Neural crest cell (in vitro differentiated cells): ENCODE measurements around the gene CKS2. TPM values are rescaled to one million over a fixed set of nuclear protein-coding genes. Genes with fewer than 3 reads are reported as not detected.
A peak's percentile ranks its signal among the peaks of the same experiment; 100 is the strongest.

Experiments
- DNase-seq: peaks from one replicate; pipeline ENCODE4 v3.0.0; 2021; ENCODE audit warnings: low read depth, mixed read lengths, low spot score
- H3K27ac Mint-ChIP-seq: one replicate; pipeline ENCODE4 v1.8.0; 2021; ENCODE audit warnings: mild to moderate bottlenecking, mixed read lengths; ENCODE audit not compliant: unreplicated experiment
- H3K27me3 Mint-ChIP-seq: 2 replicates; pipeline ENCODE4 v1.8.0; 2021; ENCODE audit warnings: low read depth, mild to moderate bottlenecking, mixed read lengths
- H3K36me3 Mint-ChIP-seq: 2 replicates; pipeline ENCODE4 v1.8.0; 2021; ENCODE audit warnings: low read depth, mild to moderate bottlenecking, mixed read lengths
- H3K4me1 Mint-ChIP-seq: 2 replicates; pipeline ENCODE4 v1.8.0; 2021; ENCODE audit warnings: mixed read lengths
- H3K4me3 Mint-ChIP-seq: one replicate; pipeline ENCODE4 v1.8.0; 2021; ENCODE audit warnings: mild to moderate bottlenecking, mixed read lengths
- H3K9me3 Mint-ChIP-seq: 2 replicates; pipeline ENCODE4 v1.8.0; 2021; ENCODE audit warnings: mixed read lengths
- CTCF ChIP-seq: fragments of 200-600 bp; sonication (generic); conservative IDR thresholded peaks from 2 replicates; pipeline ENCODE4 v1.5.0; 2021; ENCODE audit warnings: antibody characterized with exemption, mild to moderate bottlenecking
- total RNA-seq: library from RNA; stranded (reverse); gene quantifications from 2 replicates; pipeline ENCODE4 v1.2.1, GENCODE V29; 2021

Gene CKS2
- total RNA-seq, 1 donor from 2014 or later, result 174 TPM

DNA sequence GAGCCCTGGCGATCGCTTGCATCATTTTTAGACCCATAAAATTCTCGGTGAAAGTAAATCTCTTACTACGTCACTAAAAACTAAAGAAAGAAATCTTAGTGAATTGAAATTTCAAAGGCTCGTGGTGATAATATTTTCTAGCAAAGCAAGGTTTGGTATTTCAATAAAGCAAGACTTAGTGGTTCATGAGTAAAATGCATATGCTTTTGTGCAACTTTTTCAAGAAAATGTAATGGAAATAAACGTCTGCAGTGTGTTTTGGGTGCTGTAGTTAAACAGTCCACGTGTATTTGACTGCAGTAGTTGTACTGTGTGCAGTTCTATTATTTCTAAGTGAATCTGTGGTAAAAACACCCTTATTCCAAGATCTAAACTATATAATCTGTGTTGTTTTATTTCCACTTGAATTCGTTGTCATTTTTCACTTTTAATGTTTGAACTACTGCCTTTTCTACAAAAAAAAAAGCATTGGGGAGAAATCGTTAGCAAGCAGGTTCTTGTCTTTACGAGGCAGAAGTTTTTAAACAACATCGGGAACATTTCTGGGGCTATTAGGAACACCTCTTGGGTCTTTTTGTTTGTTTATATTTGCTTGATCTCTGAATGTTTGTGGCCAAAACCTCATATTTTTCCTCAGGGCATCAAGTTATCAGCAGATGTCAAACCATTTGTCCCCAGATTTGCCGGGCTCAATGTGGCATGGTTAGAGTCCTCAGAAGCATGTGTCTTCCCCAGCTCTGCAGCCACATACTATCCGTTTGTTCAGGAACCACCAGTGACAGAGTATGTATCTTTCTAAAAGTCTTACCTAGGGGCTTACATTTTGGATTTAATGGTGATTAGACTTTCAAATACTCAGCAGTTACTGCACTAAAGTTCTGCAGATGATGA, 8.3 kb downstream of the CKS2 start:
- no peak for DNase-seq
- peaks cover 23% of the 10 kb centered on the region for H3K36me3 Mint-ChIP-seq
- H3K4me3 Mint-ChIP-seq, result peak overlapping the region; percentile 90
- peak overlapping the region; percentile 97 for H3K27ac Mint-ChIP-seq
- TF ChIP-seq CTCF, result peak; percentile 29
- peaks cover 6% of the 10 kb centered on the region for H3K27me3 Mint-ChIP-seq
- H3K4me1 Mint-ChIP-seq, result peaks cover 61% of the 10 kb centered on the region
- H3K9me3 Mint-ChIP-seq, result no peaks in the 10 kb centered on the region

DNA sequence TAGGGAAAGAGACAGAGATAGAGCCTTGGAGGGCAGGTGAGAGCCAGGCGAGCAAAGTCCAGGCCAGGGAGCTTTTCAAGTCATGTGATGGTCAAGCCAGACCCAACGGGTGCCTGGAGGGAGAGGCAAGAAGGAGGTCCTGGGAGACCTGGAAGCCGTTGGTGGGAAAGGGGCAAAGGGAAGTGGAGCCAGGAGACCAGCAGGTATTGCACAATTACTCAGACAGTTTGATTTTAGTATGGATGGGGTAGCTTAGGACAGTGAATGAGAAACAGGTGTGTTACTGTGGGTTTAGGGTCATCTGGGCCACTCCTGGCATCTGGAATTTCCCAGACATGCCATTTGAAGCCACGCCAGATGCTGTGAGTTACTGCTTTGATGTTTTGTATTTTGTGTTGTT, 12.4 kb downstream of the CKS2 start:
- no peak overlapping the region for H3K27ac Mint-ChIP-seq
- no peaks in the 10 kb centered on the region for H3K36me3 Mint-ChIP-seq
- no peaks in the 10 kb centered on the region for H3K9me3 Mint-ChIP-seq
- no peak for DNase-seq
- no peak overlapping the region for H3K4me3 Mint-ChIP-seq
- no peak for TF ChIP-seq CTCF
- H3K4me1 Mint-ChIP-seq, result peaks cover 33% of the 10 kb centered on the region
- peaks cover 3% of the 10 kb centered on the region for H3K27me3 Mint-ChIP-seq

- H3K4me3 Mint-ChIP-seq, result no peak overlapping the region
- TF ChIP-seq CTCF, result no peak
- H3K27ac Mint-ChIP-seq, result no peak overlapping the region
- H3K36me3 Mint-ChIP-seq, result peaks cover 5% of the 10 kb centered on the region
- DNase-seq, result no peak
- H3K27me3 Mint-ChIP-seq, result no peaks in the 10 kb centered on the region
- H3K9me3 Mint-ChIP-seq, result no peaks in the 10 kb centered on the region
- peaks cover 15% of the 10 kb centered on the region for H3K4me1 Mint-ChIP-seq
Measured at GRCh38 chr9:89325733-89326132, 14.7 kb downstream of the CKS2 start.

GRCh38 chr9:89328064-89328463, 17.1 kb downstream of the CKS2 start:
- H3K9me3 Mint-ChIP-seq, result no peaks in the 10 kb centered on the region
- H3K27me3 Mint-ChIP-seq, result no peaks in the 10 kb centered on the region
- no peak for TF ChIP-seq CTCF
- DNase-seq, result no peak
- H3K4me3 Mint-ChIP-seq, result no peak overlapping the region
- H3K27ac Mint-ChIP-seq, result no peak overlapping the region
- H3K4me1 Mint-ChIP-seq, result peaks cover 2% of the 10 kb centered on the region
- peaks cover 10% of the 10 kb centered on the region for H3K36me3 Mint-ChIP-seq

DNA sequence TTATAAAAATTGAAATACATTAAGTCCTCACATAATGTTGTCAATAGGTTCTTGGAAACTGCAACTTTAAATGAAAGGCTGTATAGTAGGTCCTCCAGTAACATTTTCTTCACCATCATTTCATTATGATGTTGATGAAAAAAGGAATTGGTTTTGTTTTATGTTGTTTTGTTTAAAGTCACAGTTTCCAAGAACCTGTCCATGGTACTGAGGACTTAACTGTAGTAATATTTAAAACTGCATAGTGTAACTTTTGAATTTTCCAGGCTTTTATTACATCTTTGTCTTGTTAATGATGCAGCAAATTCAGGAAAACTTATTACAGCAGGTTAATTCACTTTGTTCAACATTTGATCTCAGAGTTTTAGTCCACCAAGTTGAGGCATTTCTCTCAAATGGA, 18.9 kb downstream of the CKS2 start:
- Mint-ChIP-seq H3K4me3 (no peak overlapping the region), H3K9me3 (no peaks in the 10 kb centered on the region), H3K27me3 (no peaks in the 10 kb centered on the region), H3K27ac (no peak overlapping the region), H3K36me3 (peaks cover 21% of the 10 kb centered on the region), H3K4me1 (no peaks in the 10 kb centered on the region)
- no peak for TF ChIP-seq CTCF
- DNase-seq, result no peak
